ENCODE results near the gene CATSPERB.

- TF ChIP-seq CTCF (IDR thresholded peaks at IDR 0.05) (no peak), POLR2A (IDR thresholded peaks at IDR 0.05) (no peak)
Measured at GRCh38 chr14:91774140-91775096, 42.5 kb upstream of the CATSPERB start.

Data from heart left ventricle (tissue), 13 donors.